Stomach (tissue), 9 donors: Measurements from ENCODE around the gene CCDC61. TPM values are rescaled to one million over a fixed set of nuclear protein-coding genes. Genes with fewer than 3 reads are reported as not detected.

Experiments
- DNase-seq, 2 donors: peaks; one replicate each; pipeline versions ENCODE4 v3.0.0 to v3.0.0-alpha.2; 2013 to 2019
- H3K27ac ChIP-seq, 5 donors: fragments of 200-600 bp in 4 of 5; sonication (generic) in 4 of 5; one replicate each; pipeline ENCODE4 v1.5.1; 2013 to 2019; ENCODE audit warnings: mild to moderate bottlenecking in 1 of 5, moderate library complexity in 1 of 5
- H3K27me3 ChIP-seq, 3 donors: fragments of 200-600 bp; sonication (generic); one replicate each; pipeline ENCODE4 v1.5.1; 2017 to 2019; ENCODE audit warnings: mixed run types in 1 of 3
- H3K36me3 ChIP-seq, 4 donors: fragments of 200-600 bp; sonication (generic); 1 replicate in 3 of 4; 2 replicates in 1 of 4; pipeline ENCODE4 v1.5.1; 2016 to 2019
- H3K4me1 ChIP-seq, 4 donors: fragments of 200-600 bp; sonication (generic); one replicate each; pipeline ENCODE4 v1.5.1; 2016 to 2019
- H3K4me3 ChIP-seq, 4 donors: fragments of 200-600 bp; sonication (generic) in 3 of 4; one replicate each; pipeline ENCODE4 v1.5.1; 2016 to 2019; ENCODE audit warnings: mild to moderate bottlenecking in 1 of 4
- H3K9me3 ChIP-seq, 4 donors: fragments of 200-600 bp; sonication (generic); one replicate each; pipeline ENCODE4 v1.5.1; 2016 to 2019
- CTCF ChIP-seq, 7 experiments: fragments of 450-650 bp in 4 of 7; fragments of 200-600 bp in 3 of 7; sonication (generic) in 3 of 7; IDR thresholded peaks; one replicate each; pipeline ENCODE4 v1.5.1; 2016 to 2019; ENCODE audit warnings: antibody characterized with exemption in 7 of 7, control low read depth in 2 of 7, mild to moderate bottlenecking in 1 of 7
- EP300 ChIP-seq: sonication (generic); formaldehyde crosslinking; IDR thresholded peaks from one replicate; pipeline ENCODE4 v1.6.1; 2017; ENCODE audit warnings: antibody characterized with exemption
- POLR2A ChIP-seq, 4 donors: fragments of 450-650 bp; IDR thresholded peaks; one replicate each; pipeline ENCODE4 v1.6.1; 2016; ENCODE audit warnings: antibody characterized with exemption in 4 of 4, control low read depth in 2 of 4, mild to moderate bottlenecking in 1 of 4, moderate library complexity in 1 of 4
- POLR2AphosphoS5 ChIP-seq, 3 donors: sonication (generic); formaldehyde crosslinking; IDR thresholded peaks; one replicate each; pipeline ENCODE4 v1.6.1; 2016; ENCODE audit warnings: antibody characterized with exemption in 3 of 3
- WGBS, 5 donors: extraction: QIAGEN DNeasy Blood & Tissue Kit in 3 of 5; methylation state at CpG; one replicate each; pipeline versions ENCODE4 v1.1.5 to v1.1.7; 2013 to 2018; 5-methylcytosine and 5-hydroxymethylcytosine counted together
- intact Hi-C: fragments of 100-400 bp; cut with DNase I; formaldehyde crosslinking; loops from one replicate; pipeline ENCODE4 v1.15.1; 2023; ENCODE audit warnings: low total_unique reads
- polyA plus RNA-seq, 3 donors: library from polyadenylated mRNA; stranded (reverse); fragments of 200-250 nt; gene quantifications; one replicate each; pipeline ENCODE4 v1.2.3, GENCODE V29; 2013
- total RNA-seq, 5 donors: library from RNA; depleted of rRNA; stranded (reverse); fragments of >200 nt; gene quantifications; one replicate each; pipeline versions ENCODE4 v1.1.0 to v1.2.3, GENCODE V29; 2014 to 2016
- donor health status: healthy with polysubstance abuse.
- donor health status: Bipolar disorder and iron deficiency.
- donor health status: healthy.

The CCDC61 gene
- total and polyA plus RNA-seq, 8 donors, result 2.4 to 38.8 (median 13.2) TPM

GRCh38 chr19:46022431-46023310 lies 27.4 kb downstream of the CCDC61 start, which contains the start of gene PGLYRP1:
Gene PGLYRP1, minus strand, starts transcription at chr19:46023053. Its CDS starts 32 bp downstream, at chr19:46023021.
- 28 to 37% (median 30%) methylated on average over 24 to 47 of the region's 47 CpGs for WGBS, 5 donors

DNA sequence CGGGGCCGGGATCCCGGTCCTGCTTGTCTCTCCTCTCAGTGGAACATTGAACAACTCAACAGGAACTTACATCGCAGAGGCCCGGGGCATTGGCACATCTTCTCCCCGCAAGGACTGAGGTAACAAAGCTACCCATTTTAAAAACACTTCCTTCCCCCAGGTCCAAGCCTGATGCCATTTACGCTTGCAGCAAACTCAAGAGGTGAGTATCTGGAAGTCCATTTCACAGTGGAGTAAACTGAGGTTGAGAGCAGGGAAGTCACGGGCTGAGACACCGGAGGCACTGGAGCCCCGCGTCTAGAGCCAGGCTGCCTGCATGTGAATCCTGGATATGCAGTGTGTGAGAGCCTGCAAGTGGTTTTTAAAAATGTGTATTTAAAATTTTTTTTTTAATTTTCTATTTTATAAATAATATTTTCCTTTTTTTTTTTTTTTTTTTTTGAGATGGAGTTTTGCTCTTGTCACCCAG lies 28.1 kb downstream of the CCDC61 start:
- H3K4me1 ChIP-seq, result peaks cover 0 to 10% (median 7%) of the 10 kb centered on the region in 4 donors
- peak overlapping the region in 1 of 4 donors; percentile 32 for H3K4me3 ChIP-seq
- no peak for DNase-seq
- no peak for TF ChIP-seq POLR2AphosphoS5 (IDR thresholded peaks at IDR 0.05)
- TF ChIP-seq POLR2A (IDR thresholded peaks at IDR 0.05), result no peak
- no peak for TF ChIP-seq EP300
- TF ChIP-seq CTCF (IDR thresholded peaks at IDR 0.05), result no peak
- 54 to 77% (median 60%) methylated on average over 8 to 11 of the region's 11 CpGs for WGBS, 5 donors
- H3K9me3 ChIP-seq, result no peaks in the 10 kb centered on the region
- H3K27ac ChIP-seq, result peak overlapping the region in 2 of 5 donors; percentile 20 to 30
- peaks cover 0 to 9% (median under 1%) of the 10 kb centered on the region in 4 donors for H3K36me3 ChIP-seq
- peaks cover 9 to 61% (median 19%) of the 10 kb centered on the region in 3 donors for H3K27me3 ChIP-seq
- intact Hi-C loops, result no loop called here

More at GRCh38 chr19:46022431-46023310, 27.4 kb downstream of the CCDC61 start, which contains the start of gene PGLYRP1:
- H3K36me3 ChIP-seq, result peaks cover 0 to 16% (median 7%) of the 10 kb centered on the region in 4 donors
- no peak for DNase-seq
- intact Hi-C loops, result no loop called here
- no peak for TF ChIP-seq POLR2A (IDR thresholded peaks at IDR 0.05)
- no peak for TF ChIP-seq CTCF (IDR thresholded peaks at IDR 0.05)
- TF ChIP-seq EP300, result no peak
- no peak for TF ChIP-seq POLR2AphosphoS5 (IDR thresholded peaks at IDR 0.05)
- no peaks in the 10 kb centered on the region for H3K9me3 ChIP-seq
- H3K4me1 ChIP-seq, result peaks cover 0 to 10% (median 7%) of the 10 kb centered on the region in 4 donors
- peak within 1 kb of the TSS in 2 of 5 donors; percentile 20 to 30 for H3K27ac ChIP-seq
- peaks cover 9 to 56% (median 19%) of the 10 kb centered on the region in 3 donors for H3K27me3 ChIP-seq
- H3K4me3 ChIP-seq, result peak within 1 kb of the TSS in 1 of 4 donors; percentile 32

DNA sequence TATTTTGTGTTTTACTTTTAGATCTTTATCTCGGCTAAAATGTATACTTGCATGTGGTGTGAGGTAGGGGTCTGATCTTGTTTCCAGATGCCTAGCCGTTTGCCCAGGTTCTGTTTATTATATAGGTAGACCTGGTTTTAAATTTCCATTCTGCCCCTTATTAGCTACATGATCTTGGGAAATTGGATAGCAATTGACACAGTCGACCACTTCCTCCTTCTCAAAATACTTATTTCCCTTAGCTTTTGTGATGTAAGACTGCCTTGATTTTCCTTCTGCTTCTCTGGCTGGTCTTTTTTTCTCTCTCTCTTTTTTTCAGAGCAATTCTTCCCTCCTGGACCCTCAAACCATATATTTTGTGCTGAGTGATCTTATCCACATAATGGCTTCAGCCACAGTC lies 30.6 kb downstream of the CCDC61 start:
- no peak for TF ChIP-seq EP300
- TF ChIP-seq POLR2A (IDR thresholded peaks at IDR 0.05), result no peak
- no peak for TF ChIP-seq CTCF (IDR thresholded peaks at IDR 0.05)
- TF ChIP-seq POLR2AphosphoS5 (IDR thresholded peaks at IDR 0.05), result no peak
- H3K36me3 ChIP-seq, result no peaks in the 10 kb centered on the region
- H3K27me3 ChIP-seq, result peaks cover 9 to 68% (median 19%) of the 10 kb centered on the region in 3 donors
- no peak overlapping the region for H3K27ac ChIP-seq
- H3K4me1 ChIP-seq, result peaks cover 0 to 14% (median 9%) of the 10 kb centered on the region in 4 donors
- H3K9me3 ChIP-seq, result no peaks in the 10 kb centered on the region
- DNase-seq, result no peak
- no peak overlapping the region for H3K4me3 ChIP-seq
- intact Hi-C loops, result loop anchor here (5.0 kb wide), 1 partner anchor 236 kb away; no protein-coding TSS in a partner anchor
- 59 to 73% (median 67%) methylated on average over 3 of the region's 3 CpGs for WGBS, 5 donors

GRCh38 chr19:46030812-46031550 lies 35.7 kb downstream of the CCDC61 start:
- no peaks in the 10 kb centered on the region for H3K9me3 ChIP-seq
- TF ChIP-seq CTCF (IDR thresholded peaks at IDR 0.05) (no peak), POLR2AphosphoS5 (IDR thresholded peaks at IDR 0.05) (no peak), POLR2A (IDR thresholded peaks at IDR 0.05) (no peak), EP300 (no peak)
- H3K4me3 ChIP-seq, result no peak overlapping the region
- H3K27ac ChIP-seq, result no peak overlapping the region
- H3K4me1 ChIP-seq, result peaks cover 0 to 4% (median 2%) of the 10 kb centered on the region in 4 donors
- intact Hi-C loops, result no loop called here
- H3K27me3 ChIP-seq, result peaks cover 0 to 63% (median 0%) of the 10 kb centered on the region in 3 donors
- DNase-seq, result no peak
- no peaks in the 10 kb centered on the region for H3K36me3 ChIP-seq
- WGBS, 5 donors, result 49 to 54% (median 50%) methylated on average over 12 of the region's 12 CpGs
